Transverse colon (tissue), 4 donors: Measurements from ENCODE around the gene GID8.

Source experiments
- POLR2A ChIP-seq: fragments of 450-650 bp; IDR thresholded peaks from one replicate; pipeline ENCODE4 v1.6.1; 2016; ENCODE audit warnings: antibody characterized with exemption, mild to moderate bottlenecking, moderate library complexity
- POLR2AphosphoS5 ChIP-seq, 3 donors: sonication (generic); formaldehyde crosslinking; IDR thresholded peaks; one replicate each; pipeline ENCODE4 v1.6.1; 2016; ENCODE audit warnings: antibody characterized with exemption in 3 of 3
- TF ChIP-seq, protein P1 (sequence below), 5 experiments: fragments of 200-600 bp in 3 of 5; fragments of 450-650 bp in 2 of 5; sonication (generic) in 3 of 5; IDR thresholded peaks; 1 replicate in 2 of 5; 2 replicates in 3 of 5; pipeline ENCODE4 v1.5.1; 2016 to 2017; ENCODE audit warnings: antibody characterized with exemption in 5 of 5, inconsistent platforms in 3 of 5, mild to moderate bottlenecking in 2 of 5, moderate library complexity in 1 of 5

DNA sequence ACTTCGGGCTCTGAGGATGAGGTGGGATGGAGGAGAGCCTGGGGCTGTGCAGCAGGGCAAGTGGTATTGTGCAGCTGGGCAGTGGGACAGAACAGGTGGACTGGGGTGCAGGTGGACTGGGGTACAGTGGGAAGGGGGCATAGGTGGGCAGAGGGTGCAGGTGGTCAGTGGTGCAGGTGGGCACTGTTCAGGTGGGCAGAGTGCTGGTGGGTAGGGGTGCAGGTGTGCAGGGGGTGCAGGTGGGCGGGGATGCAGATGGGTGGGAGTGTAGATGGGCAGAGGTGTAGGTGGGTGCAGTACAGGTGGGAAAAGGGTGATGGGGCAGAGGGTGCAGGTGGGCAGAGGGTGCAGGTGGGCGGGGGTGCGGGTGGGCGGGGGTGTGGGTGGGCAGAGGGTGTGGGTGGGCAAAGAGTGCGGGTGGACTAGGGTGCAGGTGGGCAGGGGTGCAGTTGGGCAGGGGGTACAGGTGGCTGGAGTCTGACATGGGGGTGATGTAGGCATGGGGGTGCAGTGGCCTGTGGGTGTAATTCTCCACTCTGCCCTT is 48.4 kb downstream of the GID8 start:
- TF ChIP-seq, protein P1, sequence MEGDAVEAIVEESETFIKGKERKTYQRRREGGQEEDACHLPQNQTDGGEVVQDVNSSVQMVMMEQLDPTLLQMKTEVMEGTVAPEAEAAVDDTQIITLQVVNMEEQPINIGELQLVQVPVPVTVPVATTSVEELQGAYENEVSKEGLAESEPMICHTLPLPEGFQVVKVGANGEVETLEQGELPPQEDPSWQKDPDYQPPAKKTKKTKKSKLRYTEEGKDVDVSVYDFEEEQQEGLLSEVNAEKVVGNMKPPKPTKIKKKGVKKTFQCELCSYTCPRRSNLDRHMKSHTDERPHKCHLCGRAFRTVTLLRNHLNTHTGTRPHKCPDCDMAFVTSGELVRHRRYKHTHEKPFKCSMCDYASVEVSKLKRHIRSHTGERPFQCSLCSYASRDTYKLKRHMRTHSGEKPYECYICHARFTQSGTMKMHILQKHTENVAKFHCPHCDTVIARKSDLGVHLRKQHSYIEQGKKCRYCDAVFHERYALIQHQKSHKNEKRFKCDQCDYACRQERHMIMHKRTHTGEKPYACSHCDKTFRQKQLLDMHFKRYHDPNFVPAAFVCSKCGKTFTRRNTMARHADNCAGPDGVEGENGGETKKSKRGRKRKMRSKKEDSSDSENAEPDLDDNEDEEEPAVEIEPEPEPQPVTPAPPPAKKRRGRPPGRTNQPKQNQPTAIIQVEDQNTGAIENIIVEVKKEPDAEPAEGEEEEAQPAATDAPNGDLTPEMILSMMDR (IDR thresholded peaks at IDR 0.05): no peak
- TF ChIP-seq POLR2A (no peak), POLR2AphosphoS5 (IDR thresholded peaks at IDR 0.05) (no peak)
